HG02981 (cell line): ENCODE results near the gene GLOD4.
"Not testable (repeated sequence)": the region's sequence is repeated elsewhere in the genome, so short reads cannot be mapped to it uniquely, and the experiment has no call there.

Experiments used
- ATAC-seq: cut with Tn5 transposase; IDR thresholded peaks from one replicate; pipeline ENCODE4 v1.9.1; 2021; ENCODE audit warnings: mild to moderate bottlenecking, moderate library complexity; ENCODE audit not compliant: unreplicated experiment

The GLOD4 gene

GRCh38 chr17:802901-803881, 21.1 kb upstream of the GLOD4 start:
- ATAC-seq: no peak

- no peak for ATAC-seq
Observed at GRCh38 chr17:802481-802880, 20.4 kb upstream of the GLOD4 start.

DNA sequence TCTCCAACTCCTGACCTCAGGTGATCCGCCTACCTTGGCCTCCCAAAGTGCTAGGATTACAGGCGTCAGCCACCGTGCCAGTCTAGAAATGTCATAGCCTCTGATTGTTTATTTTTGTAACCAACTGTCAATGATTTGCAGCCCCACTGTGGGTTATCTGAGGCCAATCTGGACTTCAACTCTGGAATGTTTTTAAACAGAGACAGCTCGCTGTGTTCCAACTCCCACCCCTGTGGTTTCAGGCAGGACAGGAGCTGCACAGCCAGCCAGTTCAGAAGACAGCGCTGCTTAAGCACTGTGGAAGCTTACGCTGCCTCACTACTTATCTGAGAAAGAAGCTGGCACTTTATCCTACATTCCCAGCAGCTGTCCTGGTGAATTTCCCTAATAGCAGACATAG, 19.6 kb upstream of the GLOD4 start:
- no peak for ATAC-seq

DNA sequence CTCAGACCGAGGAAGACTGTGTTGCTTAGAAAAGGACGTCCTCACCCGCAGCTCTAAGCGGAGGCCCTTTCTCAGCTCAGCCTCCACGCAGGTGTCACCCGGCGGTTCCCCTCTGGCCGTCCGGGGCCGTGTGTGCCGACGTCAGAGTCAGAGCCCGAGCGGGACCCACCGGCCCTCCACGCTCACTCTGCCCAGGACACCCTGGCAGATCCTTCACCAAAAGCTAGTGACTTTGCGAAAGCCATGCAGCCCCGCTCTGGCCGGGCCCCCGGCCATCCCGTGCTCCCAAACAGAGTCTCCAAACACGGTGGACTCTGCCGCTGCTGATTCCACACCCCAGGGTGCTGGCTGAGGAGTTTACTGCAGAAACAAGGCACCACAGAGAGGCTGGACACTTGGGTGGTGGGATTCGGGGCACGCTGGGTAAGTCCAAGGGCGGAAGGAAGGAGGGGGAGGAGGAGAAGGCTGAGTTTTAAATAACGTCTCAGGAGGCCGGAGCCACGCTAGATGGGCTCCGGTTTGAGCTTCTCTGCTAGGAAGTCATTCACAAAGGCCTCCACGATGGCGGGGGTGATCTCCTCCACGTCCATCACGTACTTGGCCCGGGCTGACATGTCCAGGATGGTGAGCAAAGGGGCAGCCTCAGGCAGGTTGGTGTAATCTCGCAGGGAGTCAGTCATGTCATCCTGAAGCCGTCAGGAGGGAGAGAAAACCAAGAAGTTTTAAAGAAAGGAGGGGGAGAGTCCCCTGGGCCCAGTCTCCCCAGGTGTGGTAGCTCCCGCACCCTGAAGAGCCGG, 18.6 kb upstream of the GLOD4 start:
- ATAC-seq: no peak

DNA sequence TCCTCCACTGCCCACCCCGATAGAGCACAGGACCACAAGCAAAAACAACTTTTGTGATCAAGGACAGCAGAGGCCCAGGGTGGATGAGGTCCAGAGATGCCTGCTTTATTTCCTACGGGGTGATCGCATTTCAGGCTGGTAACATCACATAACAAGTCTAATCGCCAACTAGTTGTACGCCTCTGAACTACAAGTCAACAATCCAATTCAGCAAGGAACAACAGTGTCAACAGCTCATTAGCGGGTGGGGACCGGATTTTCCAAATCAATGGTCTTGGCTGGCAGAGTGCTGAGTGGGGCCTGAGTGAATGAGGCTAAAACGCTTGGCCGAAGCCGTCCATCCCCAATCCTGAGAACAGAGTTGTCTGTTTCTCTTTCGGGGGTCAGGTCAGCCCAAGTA, 17.2 kb upstream of the GLOD4 start:
- ATAC-seq: no peak

DNA sequence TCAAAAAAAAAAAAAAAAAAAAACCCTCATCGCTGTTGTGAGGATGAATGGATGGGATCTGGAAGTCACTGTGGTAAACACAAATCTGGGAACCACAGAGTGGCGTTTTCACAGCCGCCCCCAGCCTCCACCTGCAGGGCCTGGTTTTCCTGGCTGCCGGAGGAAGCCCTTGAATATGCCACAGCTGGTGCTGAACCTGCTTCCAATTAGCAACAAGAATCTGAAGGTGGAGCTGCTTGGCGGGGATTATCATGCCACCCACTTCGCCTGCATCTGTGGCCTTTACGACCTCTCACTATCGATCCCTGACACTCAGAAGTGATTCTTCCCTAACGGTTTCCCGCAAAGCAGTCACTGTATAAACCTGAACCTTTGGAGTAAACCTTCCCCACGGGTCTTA, 16.2 kb upstream of the GLOD4 start:
- no peak for ATAC-seq

DNA sequence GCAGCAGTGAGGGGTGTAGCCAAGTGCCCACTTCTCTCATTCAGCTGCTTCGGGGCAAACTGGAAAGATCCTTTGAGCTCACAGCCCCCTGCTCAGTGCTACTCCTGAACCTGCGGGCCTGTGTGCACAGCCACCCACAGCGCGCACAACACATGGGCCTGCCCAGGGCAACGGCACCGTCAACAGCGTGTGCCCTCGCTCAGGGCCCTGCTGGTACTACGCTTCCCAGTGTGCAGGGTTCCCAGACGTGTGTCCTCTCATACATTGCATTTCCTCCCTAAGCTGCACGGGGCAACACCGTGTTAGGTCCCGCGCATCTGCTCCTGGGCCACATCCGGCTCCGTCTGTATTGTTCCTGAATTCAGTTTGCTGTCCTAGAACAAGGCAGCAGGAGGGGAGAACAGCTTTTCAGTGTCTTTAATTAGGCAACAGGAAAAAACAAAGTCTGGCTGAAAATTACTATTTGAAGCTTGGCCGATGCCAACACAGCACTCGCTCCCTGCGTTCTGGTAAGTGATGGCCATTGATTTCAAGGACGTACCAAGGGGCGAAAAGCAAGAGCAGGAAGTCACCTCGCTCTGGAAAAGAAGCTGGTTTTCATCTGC, 15.3 kb upstream of the GLOD4 start:
- no peak for ATAC-seq

GRCh38 chr17:796609-797008, 14.5 kb upstream of the GLOD4 start:
- ATAC-seq: no peak

DNA sequence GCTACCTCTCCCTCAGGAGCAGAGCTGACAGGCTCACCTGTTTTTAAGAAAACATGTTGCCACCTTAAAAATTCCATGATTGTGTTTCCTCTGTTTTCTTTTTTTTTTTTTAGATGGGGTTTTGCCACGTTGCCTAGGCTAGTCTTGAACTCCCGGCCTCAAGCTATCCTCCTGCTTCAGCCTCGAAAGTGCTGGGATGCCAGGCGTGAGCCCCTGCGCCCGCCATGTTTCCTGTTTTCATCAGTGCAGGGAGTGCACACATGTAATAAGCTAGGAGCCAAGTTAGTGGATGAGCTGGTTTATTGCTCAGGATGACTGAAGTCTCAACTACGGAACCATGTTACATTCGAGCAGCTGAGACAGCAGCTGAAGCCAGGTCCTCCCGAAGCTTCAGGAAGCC, 13.6 kb upstream of the GLOD4 start:
- ATAC-seq: no peak

DNA sequence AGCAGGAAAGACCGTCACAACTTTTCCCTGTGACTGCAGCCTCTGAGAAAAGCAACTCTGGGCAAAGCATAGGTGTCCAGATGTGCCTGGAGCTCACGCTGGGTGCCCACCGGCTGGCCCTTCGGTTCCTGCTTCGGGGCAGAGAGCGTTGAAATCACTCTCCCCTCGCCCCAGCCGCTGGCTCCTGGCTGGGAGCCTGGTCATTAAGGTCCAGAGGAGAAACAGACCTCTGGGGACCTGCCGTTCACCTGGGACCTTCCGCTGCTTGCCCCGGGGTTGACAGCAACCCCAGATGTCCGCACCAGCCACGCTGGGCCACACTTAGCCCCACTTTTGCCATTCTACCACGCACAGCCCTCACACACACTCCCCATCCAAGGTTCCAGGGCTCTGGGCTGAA, 13.2 kb upstream of the GLOD4 start:
- ATAC-seq: no peak

DNA sequence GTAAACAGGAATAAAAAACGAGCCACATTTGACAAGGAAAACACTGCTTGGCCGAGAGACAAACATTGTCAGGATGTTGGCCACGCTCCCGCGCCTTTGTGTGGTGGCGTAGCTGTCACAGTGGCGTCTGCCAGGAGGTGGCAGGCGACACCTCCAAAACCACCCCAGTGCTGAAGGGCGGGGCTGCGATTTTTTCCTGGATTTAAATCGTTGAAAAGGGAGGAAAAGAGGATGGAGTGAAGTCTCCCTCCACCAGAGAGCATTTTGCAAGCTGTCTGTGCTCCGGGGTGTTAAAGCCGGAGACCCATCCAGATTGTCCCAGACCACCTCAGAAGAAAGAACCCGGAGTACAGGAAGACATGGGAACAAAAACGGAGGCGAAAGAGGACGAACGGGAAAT, 12.8 kb upstream of the GLOD4 start:
- no peak for ATAC-seq

GRCh38 chr17:792277-792676, 10.2 kb upstream of the GLOD4 start:
- ATAC-seq: no peak

DNA sequence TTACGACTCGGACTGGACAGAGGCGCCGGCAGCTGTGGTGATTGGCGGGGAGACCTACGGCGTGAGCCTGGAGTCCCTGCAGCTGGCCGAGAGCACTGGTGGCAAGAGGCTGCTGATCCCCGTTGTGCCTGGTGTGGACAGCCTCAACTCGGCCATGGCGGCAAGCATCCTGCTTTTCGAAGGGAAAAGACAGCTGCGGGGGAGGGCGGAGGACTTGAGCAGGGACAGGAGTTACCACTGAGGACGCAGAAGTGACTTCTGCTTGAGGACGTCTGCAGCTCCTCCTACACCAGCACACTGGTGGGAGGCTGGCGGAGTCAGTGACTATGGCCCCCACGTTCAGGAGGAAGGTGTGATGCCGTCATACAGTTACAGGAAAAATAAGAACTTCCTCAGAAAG, 9.7 kb upstream of the GLOD4 start:
- ATAC-seq: no peak

DNA sequence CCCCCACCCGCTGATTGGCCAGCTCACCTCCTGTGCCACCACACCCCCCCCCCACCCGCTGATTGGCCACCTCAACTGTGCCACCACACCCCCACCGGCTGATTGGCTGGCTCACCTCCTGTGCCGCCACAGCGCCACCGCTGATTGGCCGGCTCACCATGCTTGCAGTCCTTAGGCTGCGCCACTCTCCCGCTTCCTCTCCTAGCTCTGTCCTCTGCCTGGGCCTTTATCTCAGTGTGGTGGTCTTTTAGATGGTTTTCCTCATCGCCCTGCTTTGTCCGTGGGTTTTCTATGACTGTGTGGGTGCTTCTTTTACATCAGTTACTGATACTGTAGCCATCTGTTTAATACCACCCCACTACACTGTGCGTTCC, 8.8 kb upstream of the GLOD4 start:
- not testable (repeated sequence) for ATAC-seq

- not testable (repeated sequence) for ATAC-seq
Observed at GRCh38 chr17:789931-790873, 8.1 kb upstream of the GLOD4 start.

GRCh38 chr17:789160-789840, 7.2 kb upstream of the GLOD4 start:
- ATAC-seq: no peak

GRCh38 chr17:788551-788950, 6.5 kb upstream of the GLOD4 start:
- ATAC-seq: no peak

DNA sequence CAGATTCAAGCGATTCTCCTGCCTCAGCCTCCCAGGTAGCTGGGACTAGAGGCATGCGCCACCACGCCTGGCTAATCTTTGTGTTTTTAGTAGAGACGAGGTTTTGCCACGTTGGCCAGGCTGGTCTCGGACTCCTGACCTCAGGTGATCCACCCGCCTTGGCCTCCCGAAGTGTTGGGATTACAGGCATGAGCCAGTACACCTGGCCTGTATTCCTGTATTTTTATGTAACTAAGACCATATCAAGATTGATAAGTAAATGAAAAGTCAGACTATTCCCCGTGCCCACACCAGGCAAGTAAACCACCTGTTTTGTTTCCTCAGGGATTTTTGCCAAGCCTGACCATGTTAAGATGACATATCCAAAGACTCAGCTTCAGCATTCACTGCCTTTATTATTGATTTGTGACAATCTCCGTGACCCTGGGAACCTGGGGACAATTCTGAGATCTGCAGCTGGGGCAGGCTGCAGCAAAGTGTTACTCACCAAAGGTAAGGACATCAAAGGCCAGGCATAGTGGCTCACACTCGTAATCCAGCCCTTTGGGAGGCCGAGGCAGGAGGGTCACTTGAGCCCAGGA, 5.7 kb upstream of the GLOD4 start:
- ATAC-seq: no peak

DNA sequence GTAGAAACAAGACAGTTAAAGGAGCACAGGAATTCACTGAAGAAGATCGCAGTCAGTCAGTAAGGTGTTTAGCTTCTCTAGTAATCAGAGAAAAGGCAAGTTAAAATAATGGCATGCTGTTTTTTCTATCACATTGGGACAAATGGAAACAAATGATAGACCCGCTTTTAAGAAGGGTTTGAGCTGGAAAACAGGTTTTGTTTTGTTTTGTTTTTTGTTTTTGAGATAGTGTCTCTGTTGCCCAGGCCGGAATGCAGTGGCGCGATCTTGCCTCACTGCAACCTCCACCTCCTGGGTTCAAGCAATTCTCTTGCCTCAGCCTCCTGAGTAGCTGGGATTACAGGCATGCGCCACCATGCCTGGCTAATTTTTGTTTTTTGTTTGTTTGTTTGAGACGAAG, 3.8 kb upstream of the GLOD4 start:
- not testable (repeated sequence) for ATAC-seq

- ATAC-seq: no peak
Observed at GRCh38 chr17:784143-784542, 2.1 kb upstream of the GLOD4 start.
